HCT116 (cell line): ENCODE data around the gene TMA7B. TPM values are rescaled to one million over a fixed set of nuclear protein-coding genes. Genes with fewer than 3 reads are reported as not detected.

Experiments
- ATAC-seq: fragments of 200-7000 bp; cut with Tn5 transposase; 2 replicates; pipeline ENCODE4 v1.9.1; 2020; ENCODE audit warnings: mild to moderate bottlenecking, moderate library complexity
- BruUV-seq: library from RNA; stranded (reverse); fragments of 400-500 nt; replicated peaks from 2 replicates; lab custom pipeline; 2021; lab: Mats Ljungman, UMichigan
- CTCF ChIA-PET: fragments of 300-600 bp; sonication (Branson Sonifier 250); formaldehyde crosslinking; loops from one replicate; lab custom pipeline; 2021; ENCODE audit warnings: antibody characterized with exemption; lab: Charles Lee
- POLR2A ChIA-PET: fragments of 300-600, 350-600 bp; sonication (Branson Sonifier 250); formaldehyde crosslinking; loops from one replicate; lab custom pipeline; 2021; ENCODE audit warnings: antibody characterized with exemption; lab: Charles Lee
- RAD21 ChIA-PET, 2 experiments: fragments of 300-600 bp; sonication (Branson Sonifier 250); formaldehyde crosslinking; loops; one replicate each; lab custom pipeline; 2023; ENCODE audit warnings: low total read pairs in 2 of 2; ENCODE audit not compliant: uncharacterized antibody in 2 of 2, unreplicated experiment in 2 of 2, low non-redundant PET in 1 of 2; lab: Charles Lee
- DNase-seq: peaks from one replicate; pipeline ENCODE4 v3.0.0-alpha.2; 2010; ENCODE audit warnings: low read depth, low spot score
- H2AFZ ChIP-seq: fragments of 200-600 bp; shearing (Covaris generic), sonication (generic); 2 replicates; pipeline ENCODE4 v1.6.1; 2017; ENCODE audit warnings: low read depth, mixed run types, mixed read lengths, antibody characterized with exemption, low read length; ENCODE audit not compliant: poor library complexity, severe bottlenecking
- H3K27ac ChIP-seq: 2 replicates; pipeline ENCODE4 v1.5.1; 2012; ENCODE audit warnings: low read depth, low read length
- H3K27me3 ChIP-seq: fragments of 200-600 bp; sonication (generic); 2 replicates; pipeline ENCODE4 v1.6.1; 2016; ENCODE audit warnings: mixed run types, low read length, mixed read lengths; ENCODE audit not compliant: insufficient read depth
- H3K36me3 ChIP-seq, 2 experiments: fragments of 200-500 bp in 1 of 2; fragments of 200-600 bp in 1 of 2; sonication (Bioruptor generic) in 1 of 2; sonication (generic) in 1 of 2; 2 replicates each; pipeline versions ENCODE4 v1.5.1 to v1.6.1; 2014 to 2016; ENCODE audit warnings: low read length in 2 of 2, inconsistent platforms in 1 of 2, mixed read lengths in 1 of 2, mixed run types in 1 of 2; ENCODE audit not compliant: insufficient read depth in 2 of 2, control insufficient read depth in 1 of 2
- H3K4me1 ChIP-seq, 2 experiments: fragments of 200-600 bp in 1 of 2; sonication (generic) in 1 of 2; 2 replicates each; pipeline versions ENCODE4 v1.5.1 to v1.6.1; 2012 to 2017; ENCODE audit warnings: low read length in 2 of 2, inconsistent platforms in 1 of 2, mild to moderate bottlenecking in 1 of 2, mixed read lengths in 1 of 2, mixed run types in 1 of 2, moderate library complexity in 1 of 2; ENCODE audit not compliant: insufficient read depth in 2 of 2, control insufficient read depth in 1 of 2
- H3K4me2 ChIP-seq: fragments of 200-600 bp; sonication (generic); 2 replicates; pipeline ENCODE4 v1.6.1; 2017; ENCODE audit warnings: mixed run types, low read length, mixed read lengths
- H3K4me3 ChIP-seq, 2 experiments: fragments of 200-600 bp in 1 of 2; sonication (generic) in 1 of 2; replicated peaks in 1 of 2; 2 replicates each; pipeline ENCODE4 v1.5.1; 2011 to 2016; ENCODE audit warnings: low read length in 2 of 2, control low read depth in 1 of 2, low read depth in 1 of 2, mild to moderate bottlenecking in 1 of 2, mixed read lengths in 1 of 2, mixed run types in 1 of 2
- H3K79me2 ChIP-seq: fragments of 200-600 bp; sonication (generic); 2 replicates; pipeline ENCODE4 v1.6.1; 2017; ENCODE audit warnings: mild to moderate bottlenecking, mixed run types, low read length, moderate library complexity, mixed read lengths; ENCODE audit not compliant: insufficient read depth
- H3K9ac ChIP-seq: fragments of 200-600 bp; sonication (generic); 2 replicates; pipeline ENCODE4 v1.6.1; 2016; ENCODE audit warnings: low read length, mixed read lengths
- H3K9me2 ChIP-seq: fragments of 200-600 bp; sonication (generic), shearing (Covaris generic); 2 replicates; pipeline ENCODE4 v1.6.1; 2017; ENCODE audit warnings: mixed run types, mild to moderate bottlenecking, moderate library complexity; ENCODE audit not compliant: insufficient read depth
- H3K9me3 ChIP-seq, 2 experiments: fragments of 200-500 bp in 1 of 2; fragments of 200-600 bp in 1 of 2; sonication (Bioruptor generic) in 1 of 2; sonication (generic) in 1 of 2; 2 replicates each; pipeline ENCODE4 v1.6.1; 2014 to 2017; ENCODE audit warnings: low read length in 2 of 2, mixed read lengths in 2 of 2, inconsistent platforms in 1 of 2, low read depth in 1 of 2, mild to moderate bottlenecking in 1 of 2, mixed run types in 1 of 2, moderate library complexity in 1 of 2; ENCODE audit not compliant: control insufficient read depth in 1 of 2, insufficient read depth in 1 of 2
- H4K20me1 ChIP-seq: fragments of 200-600 bp; sonication (generic), shearing (Covaris generic); 2 replicates; pipeline ENCODE4 v1.6.1; 2017; ENCODE audit warnings: mixed run types, mild to moderate bottlenecking, moderate library complexity; ENCODE audit not compliant: insufficient read depth
- ATF3 ChIP-seq: IDR thresholded peaks from 2 replicates; pipeline ENCODE4 v1.6.1; 2012
- CBX3 ChIP-seq: IDR thresholded peaks from 2 replicates; pipeline ENCODE4 v1.6.1; 2012; ENCODE audit warnings: low read depth
- CEBPB ChIP-seq: IDR thresholded peaks from 2 replicates; pipeline ENCODE4 v1.6.1; 2012; ENCODE audit warnings: low read depth
- CTCF ChIP-seq, 3 experiments: fragments of 200-600 bp in 1 of 3; sonication (generic) in 1 of 3; IDR thresholded peaks in 2 of 3; conservative IDR thresholded peaks in 1 of 3; 2 replicates each; pipeline ENCODE4 v1.5.1; 2012 to 2017; ENCODE audit warnings: low read depth in 2 of 3, low read length in 2 of 3, antibody characterized with exemption in 1 of 3, borderline replicate concordance in 1 of 3, control low read depth in 1 of 3, mild to moderate bottlenecking in 1 of 3, mixed read lengths in 1 of 3, mixed run types in 1 of 3, moderate library complexity in 1 of 3; ENCODE audit not compliant: insufficient read depth in 1 of 3
- EGR1 ChIP-seq: IDR thresholded peaks from 2 replicates; pipeline ENCODE4 v1.6.1; 2012; ENCODE audit warnings: low read depth
- ELF1 ChIP-seq: IDR thresholded peaks from 2 replicates; pipeline ENCODE4 v1.6.1; 2012; ENCODE audit warnings: low read depth, borderline replicate concordance
- EZH2 ChIP-seq: fragments of 200-600 bp; sonication (generic); IDR thresholded peaks from 2 replicates; pipeline ENCODE4 v1.6.1; 2017; ENCODE audit warnings: antibody characterized with exemption, mixed run types
- EZH2phosphoT487 ChIP-seq: fragments of 200-600 bp; IDR thresholded peaks from 2 replicates; pipeline ENCODE4 v1.6.1; 2018; ENCODE audit warnings: antibody characterized with exemption, borderline replicate concordance
- FOSL1 ChIP-seq: IDR thresholded peaks from 2 replicates; pipeline ENCODE4 v1.6.1; 2012; ENCODE audit warnings: low read depth
- POLR2A ChIP-seq: IDR thresholded peaks from 2 replicates; pipeline ENCODE4 v1.7.0; 2011; ENCODE audit warnings: borderline replicate concordance; ENCODE audit not compliant: insufficient read depth, insufficient read length; ENCODE audit errors: extremely low read depth
- RAD21 ChIP-seq: IDR thresholded peaks from 2 replicates; pipeline ENCODE4 v1.6.1; 2012; ENCODE audit warnings: low read depth, mild to moderate bottlenecking
- SIN3A ChIP-seq: IDR thresholded peaks from 2 replicates; pipeline ENCODE4 v1.6.1; 2012; ENCODE audit warnings: low read depth
- SRF ChIP-seq: IDR thresholded peaks from 2 replicates; pipeline ENCODE4 v1.6.1; 2012; ENCODE audit warnings: low read depth
- YY1 ChIP-seq: IDR thresholded peaks from 2 replicates; pipeline ENCODE4 v1.6.1; 2011; ENCODE audit warnings: low read length, low read depth, moderate library complexity, mild to moderate bottlenecking; ENCODE audit not compliant: insufficient replicate concordance; ENCODE audit errors: extremely low read depth
- ZBTB33 ChIP-seq: IDR thresholded peaks from 2 replicates; pipeline ENCODE4 v1.6.1; 2011; ENCODE audit warnings: mild to moderate bottlenecking, low read length, moderate library complexity; ENCODE audit not compliant: insufficient replicate concordance; ENCODE audit errors: extremely low read depth
- intact Hi-C: fragments of 100-400 bp; cut with micrococcal nuclease; formaldehyde crosslinking; loops from 2 replicates; pipeline ENCODE4 v1.10.0; 2022
- total RNA-seq: library from RNA; stranded (reverse); gene quantifications from one replicate; pipeline ENCODE4 v1.2.1, GENCODE V29; 2021; ENCODE audit not compliant: unreplicated experiment
- TF ChIP-seq, protein P1 (sequence below): IDR thresholded peaks from 2 replicates; pipeline ENCODE4 v1.6.1; 2012; ENCODE audit warnings: low read depth
- TF ChIP-seq, protein P2 (sequence below): IDR thresholded peaks from 2 replicates; pipeline ENCODE4 v1.6.1; 2012

Gene TMA7B
- total RNA-seq, 1 experiment from 2014 or later, result not detected

DNA sequence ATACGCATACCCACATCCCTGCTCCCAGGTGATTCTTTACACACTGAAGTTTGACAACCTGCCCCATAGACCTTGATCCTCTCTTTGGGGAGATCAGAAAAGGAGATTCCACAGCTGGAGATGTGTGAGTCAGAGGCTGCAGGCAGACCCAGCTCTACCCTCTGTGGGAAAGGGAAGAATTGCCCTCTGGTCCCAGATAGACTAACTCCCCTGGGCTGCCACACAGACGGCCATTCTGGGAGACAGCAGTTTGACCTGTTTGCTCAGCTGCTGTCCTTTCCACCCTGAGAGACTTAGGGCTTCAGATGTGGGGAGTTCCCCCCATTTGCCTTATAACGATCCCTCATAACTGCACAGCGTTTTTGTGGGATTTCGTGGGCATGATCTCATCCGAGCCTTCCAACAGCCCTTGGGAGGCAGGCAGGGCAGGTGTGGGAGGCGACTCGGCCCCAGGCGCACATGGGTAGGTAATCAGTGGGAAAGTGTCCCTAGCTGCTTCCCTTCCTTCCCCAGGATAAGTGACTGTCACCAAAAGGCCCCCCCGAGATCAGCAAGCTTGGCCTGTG, 48.6 kb downstream of the TMA7B start:
- BruUV-seq, result no TSS peak
- no peak overlapping the region for H3K27ac ChIP-seq
- ATAC-seq, result no peak
- no peak overlapping the region for H3K4me2 ChIP-seq
- H3K27me3 ChIP-seq, result no peaks in the 10 kb centered on the region
- H2AFZ ChIP-seq, result no peak overlapping the region
- no peak for DNase-seq
- no peak for TF ChIP-seq EZH2
- TF ChIP-seq, protein P1, sequence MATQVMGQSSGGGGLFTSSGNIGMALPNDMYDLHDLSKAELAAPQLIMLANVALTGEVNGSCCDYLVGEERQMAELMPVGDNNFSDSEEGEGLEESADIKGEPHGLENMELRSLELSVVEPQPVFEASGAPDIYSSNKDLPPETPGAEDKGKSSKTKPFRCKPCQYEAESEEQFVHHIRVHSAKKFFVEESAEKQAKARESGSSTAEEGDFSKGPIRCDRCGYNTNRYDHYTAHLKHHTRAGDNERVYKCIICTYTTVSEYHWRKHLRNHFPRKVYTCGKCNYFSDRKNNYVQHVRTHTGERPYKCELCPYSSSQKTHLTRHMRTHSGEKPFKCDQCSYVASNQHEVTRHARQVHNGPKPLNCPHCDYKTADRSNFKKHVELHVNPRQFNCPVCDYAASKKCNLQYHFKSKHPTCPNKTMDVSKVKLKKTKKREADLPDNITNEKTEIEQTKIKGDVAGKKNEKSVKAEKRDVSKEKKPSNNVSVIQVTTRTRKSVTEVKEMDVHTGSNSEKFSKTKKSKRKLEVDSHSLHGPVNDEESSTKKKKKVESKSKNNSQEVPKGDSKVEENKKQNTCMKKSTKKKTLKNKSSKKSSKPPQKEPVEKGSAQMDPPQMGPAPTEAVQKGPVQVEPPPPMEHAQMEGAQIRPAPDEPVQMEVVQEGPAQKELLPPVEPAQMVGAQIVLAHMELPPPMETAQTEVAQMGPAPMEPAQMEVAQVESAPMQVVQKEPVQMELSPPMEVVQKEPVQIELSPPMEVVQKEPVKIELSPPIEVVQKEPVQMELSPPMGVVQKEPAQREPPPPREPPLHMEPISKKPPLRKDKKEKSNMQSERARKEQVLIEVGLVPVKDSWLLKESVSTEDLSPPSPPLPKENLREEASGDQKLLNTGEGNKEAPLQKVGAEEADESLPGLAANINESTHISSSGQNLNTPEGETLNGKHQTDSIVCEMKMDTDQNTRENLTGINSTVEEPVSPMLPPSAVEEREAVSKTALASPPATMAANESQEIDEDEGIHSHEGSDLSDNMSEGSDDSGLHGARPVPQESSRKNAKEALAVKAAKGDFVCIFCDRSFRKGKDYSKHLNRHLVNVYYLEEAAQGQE, result no peak
- no peak for TF ChIP-seq RAD21
- TF ChIP-seq ZBTB33, result no peak
- TF ChIP-seq SIN3A, result no peak
- no peak for TF ChIP-seq FOSL1
- TF ChIP-seq CTCF (IDR thresholded peaks at IDR 0.05 in 2 of 3, conservative IDR thresholded peaks at IDR 0.05 in 1 of 3; ENCODE audit: borderline replicate concordance in 1 of 3, insufficient read depth in 1 of 3, low read depth in 2 of 3, low read length in 2 of 3), result no peak
- no peak for TF ChIP-seq POLR2A
- TF ChIP-seq EGR1, result no peak
- no peak for TF ChIP-seq ELF1
- no peak for TF ChIP-seq CBX3
- TF ChIP-seq, protein P2, sequence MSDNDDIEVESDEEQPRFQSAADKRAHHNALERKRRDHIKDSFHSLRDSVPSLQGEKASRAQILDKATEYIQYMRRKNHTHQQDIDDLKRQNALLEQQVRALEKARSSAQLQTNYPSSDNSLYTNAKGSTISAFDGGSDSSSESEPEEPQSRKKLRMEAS, result no peak
- TF ChIP-seq ATF3, result no peak
- TF ChIP-seq YY1, result no peak
- TF ChIP-seq EZH2phosphoT487, result no peak
- no peak for TF ChIP-seq CEBPB
- TF ChIP-seq SRF, result no peak
- no peak overlapping the region for H3K4me3 ChIP-seq
- ChIA-PET POLR2A (no interaction called here), RAD21 (no interaction called here), CTCF (no interaction called here)
- H3K79me2 ChIP-seq, result peaks cover 32% of the 10 kb centered on the region
- H3K4me1 ChIP-seq, result no peaks in the 10 kb centered on the region; a peak in 1 of 4 replicates
- H3K9me3 ChIP-seq, result no peaks in the 10 kb centered on the region
- intact Hi-C loops, result no loop called here
- H3K9ac ChIP-seq, result no peak overlapping the region
- no peaks in the 10 kb centered on the region for H3K9me2 ChIP-seq
- H4K20me1 ChIP-seq, result no peaks in the 10 kb centered on the region
- H3K36me3 ChIP-seq, result no peaks in the 10 kb centered on the region
